Transverse colon (tissue), 4 donors: ENCODE measurements around the gene TVP23A. TPM values are rescaled to one million over a fixed set of nuclear protein-coding genes. Genes with fewer than 3 reads are reported as not detected.

Source experiments
- DNase-seq: peaks from one replicate; pipeline ENCODE4 v3.0.0-alpha.2; 2019
- H3K27ac ChIP-seq, 4 donors: fragments of 200-600 bp; sonication (generic); 2 replicates each; pipeline ENCODE4 v1.5.1; 2016 to 2018; ENCODE audit warnings: inconsistent platforms in 4 of 4
- H3K27me3 ChIP-seq: fragments of 200-600 bp; sonication (generic); 2 replicates; pipeline ENCODE4 v1.5.1; 2017; ENCODE audit warnings: inconsistent platforms
- H3K36me3 ChIP-seq, 4 donors: fragments of 200-600 bp; sonication (generic); 2 replicates each; pipeline ENCODE4 v1.5.1; 2017 to 2019; ENCODE audit warnings: inconsistent platforms in 4 of 4
- H3K4me1 ChIP-seq, 4 donors: fragments of 200-600 bp; sonication (generic); 2 replicates each; pipeline ENCODE4 v1.5.1; 2017 to 2020; ENCODE audit warnings: inconsistent platforms in 4 of 4
- H3K4me3 ChIP-seq, 4 donors: fragments of 200-600 bp; sonication (generic); 1 replicate in 1 of 4; 2 replicates in 3 of 4; pipeline versions ENCODE4 v1.5.1 to v1.6.1; 2017 to 2019; ENCODE audit warnings: inconsistent platforms in 4 of 4
- H3K9me3 ChIP-seq, 2 donors: fragments of 200-600 bp; sonication (generic); 2 replicates each; pipeline ENCODE4 v1.5.1; 2017 to 2019; ENCODE audit warnings: inconsistent platforms in 2 of 2
- EP300 ChIP-seq: sonication (generic); formaldehyde crosslinking; IDR thresholded peaks from one replicate; pipeline ENCODE4 v1.6.1; 2017; ENCODE audit warnings: antibody characterized with exemption, low read depth
- POLR2A ChIP-seq: fragments of 450-650 bp; IDR thresholded peaks from one replicate; pipeline ENCODE4 v1.6.1; 2016; ENCODE audit warnings: antibody characterized with exemption, mild to moderate bottlenecking, moderate library complexity
- POLR2AphosphoS5 ChIP-seq, 3 donors: sonication (generic); formaldehyde crosslinking; IDR thresholded peaks; one replicate each; pipeline ENCODE4 v1.6.1; 2016; ENCODE audit warnings: antibody characterized with exemption in 3 of 3
- WGBS, 2 donors: methylation state at CpG; one replicate each; pipeline ENCODE4 v1.1.5; 2018; ENCODE audit warnings: low coverage in 1 of 2; 5-methylcytosine and 5-hydroxymethylcytosine counted together
- in situ Hi-C, 4 donors: fragments of 200-750 bp; cut with MboI; loops; one replicate each; pipeline versions ENCODE4 v1.15.0 to v1.15.1; 2017; ENCODE audit warnings: low sequenced_read_pairs in 3 of 4, low pct_ligation_motif_present in 1 of 4, low pct_unique_long_range_greater_than_20kb in 1 of 4
- intact Hi-C: fragments of 100-400 bp; cut with DNase I; formaldehyde crosslinking; loops from one replicate; pipeline ENCODE4 v1.15.1; 2023; ENCODE audit warnings: low total_unique reads
- total RNA-seq, 4 donors: library from RNA; depleted of rRNA; stranded (reverse); fragments of >200 nt; gene quantifications; one replicate each; pipeline ENCODE4 v1.1.0, GENCODE V29; 2016
- TF ChIP-seq, protein P1 (sequence below), 5 experiments: fragments of 200-600 bp in 3 of 5; fragments of 450-650 bp in 2 of 5; sonication (generic) in 3 of 5; IDR thresholded peaks; 1 replicate in 2 of 5; 2 replicates in 3 of 5; pipeline ENCODE4 v1.5.1; 2016 to 2017; ENCODE audit warnings: antibody characterized with exemption in 5 of 5, inconsistent platforms in 3 of 5, mild to moderate bottlenecking in 2 of 5, moderate library complexity in 1 of 5

The TVP23A gene
- total RNA-seq, 4 donors from 2014 or later = 0.14 to 0.16 TPM; not detected in 2

DNA sequence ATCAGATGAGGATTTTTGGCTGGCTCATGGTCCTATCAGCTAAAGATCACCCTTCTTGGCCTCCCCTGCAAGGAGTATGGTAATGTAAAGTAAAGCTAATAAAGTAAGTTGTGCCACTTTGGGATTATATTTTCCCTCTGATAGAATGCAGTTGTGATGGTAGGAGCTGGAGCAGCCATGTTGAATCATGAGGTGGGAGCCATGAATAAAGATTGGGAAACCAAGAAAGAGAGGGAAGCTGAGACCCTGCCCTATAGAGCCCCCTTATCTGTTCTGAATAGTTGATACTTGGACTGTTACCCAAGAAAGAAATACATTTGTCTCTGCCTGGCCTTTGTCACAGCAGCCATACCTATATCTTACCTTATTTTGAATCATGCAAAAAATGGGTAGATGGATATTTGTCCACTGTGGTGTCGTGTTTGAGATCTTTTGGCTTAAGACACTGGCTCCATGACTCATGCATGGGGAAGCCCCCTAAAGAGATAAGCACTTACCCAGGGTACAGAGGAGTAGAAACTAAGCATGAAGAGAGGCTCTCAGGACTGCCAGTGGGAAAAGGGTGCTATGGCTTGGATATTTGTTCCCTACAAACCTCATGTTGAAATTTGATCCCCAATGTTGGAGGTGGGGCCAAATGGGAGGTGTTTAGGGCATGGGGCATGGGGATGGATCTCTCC lies 17.7 kb upstream of the TVP23A start:
- DNase-seq = no peak
- Histone ChIP-seq H3K27ac (no peak overlapping the region), H3K36me3 (no peaks in the 10 kb centered on the region), H3K4me3 (no peak overlapping the region), H3K27me3 (peaks cover 8% of the 10 kb centered on the region), H3K4me1 (no peaks in the 10 kb centered on the region), H3K9me3 (no peaks in the 10 kb centered on the region)
- TF ChIP-seq EP300 (no peak), POLR2AphosphoS5 (IDR thresholded peaks at IDR 0.05) (no peak), POLR2A (no peak)
- TF ChIP-seq, protein P1, sequence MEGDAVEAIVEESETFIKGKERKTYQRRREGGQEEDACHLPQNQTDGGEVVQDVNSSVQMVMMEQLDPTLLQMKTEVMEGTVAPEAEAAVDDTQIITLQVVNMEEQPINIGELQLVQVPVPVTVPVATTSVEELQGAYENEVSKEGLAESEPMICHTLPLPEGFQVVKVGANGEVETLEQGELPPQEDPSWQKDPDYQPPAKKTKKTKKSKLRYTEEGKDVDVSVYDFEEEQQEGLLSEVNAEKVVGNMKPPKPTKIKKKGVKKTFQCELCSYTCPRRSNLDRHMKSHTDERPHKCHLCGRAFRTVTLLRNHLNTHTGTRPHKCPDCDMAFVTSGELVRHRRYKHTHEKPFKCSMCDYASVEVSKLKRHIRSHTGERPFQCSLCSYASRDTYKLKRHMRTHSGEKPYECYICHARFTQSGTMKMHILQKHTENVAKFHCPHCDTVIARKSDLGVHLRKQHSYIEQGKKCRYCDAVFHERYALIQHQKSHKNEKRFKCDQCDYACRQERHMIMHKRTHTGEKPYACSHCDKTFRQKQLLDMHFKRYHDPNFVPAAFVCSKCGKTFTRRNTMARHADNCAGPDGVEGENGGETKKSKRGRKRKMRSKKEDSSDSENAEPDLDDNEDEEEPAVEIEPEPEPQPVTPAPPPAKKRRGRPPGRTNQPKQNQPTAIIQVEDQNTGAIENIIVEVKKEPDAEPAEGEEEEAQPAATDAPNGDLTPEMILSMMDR (IDR thresholded peaks at IDR 0.05) = no peak
- WGBS, 2 donors = 93% methylated on average over 1 of the region's 1 CpG; no CpG with 5 or more reads in 1 of the 2 donors
- intact Hi-C loops (no loop called here), in situ Hi-C loops (no loop called here)

DNA sequence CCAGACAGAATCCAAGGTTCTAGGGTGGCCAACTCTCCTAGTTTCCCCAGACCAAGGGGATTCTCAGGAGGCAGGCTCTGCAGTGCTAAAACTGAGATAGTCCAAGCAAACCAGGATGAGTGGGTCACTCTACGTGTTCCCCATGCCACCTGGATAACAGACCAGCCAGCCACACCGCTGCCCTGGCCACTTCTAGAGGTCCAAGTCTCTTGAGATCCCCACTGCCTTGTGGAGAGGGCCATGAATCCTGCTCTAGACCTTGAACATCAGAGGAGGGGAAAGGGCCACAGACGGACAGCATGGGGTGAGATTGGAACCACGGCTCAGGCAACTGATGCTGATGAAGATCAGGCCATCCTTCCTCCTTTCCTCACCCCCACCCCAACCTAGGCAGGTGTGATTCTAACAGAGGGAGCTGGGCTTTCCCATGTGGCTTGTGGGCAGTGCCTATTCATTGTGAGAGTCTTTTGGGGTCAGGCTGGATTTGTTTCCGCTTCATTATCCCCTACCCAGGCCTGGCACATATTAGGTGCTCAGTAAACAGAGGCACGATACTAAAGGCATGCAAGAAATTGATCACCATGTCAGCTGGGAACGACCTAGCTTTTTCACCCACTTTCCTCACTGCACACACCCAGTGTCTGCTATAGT lies 16.8 kb upstream of the TVP23A start:
- Histone ChIP-seq H3K27ac (no peak overlapping the region), H3K4me3 (no peak overlapping the region), H3K27me3 (peaks cover 3% of the 10 kb centered on the region), H3K4me1 (no peaks in the 10 kb centered on the region), H3K9me3 (no peaks in the 10 kb centered on the region), H3K36me3 (no peaks in the 10 kb centered on the region)
- WGBS, 2 donors = 70 to 92% methylated on average over 4 to 7 of the region's 7 CpGs
- no peak for TF ChIP-seq POLR2A
- TF ChIP-seq, protein P1 (IDR thresholded peaks at IDR 0.05) = no peak
- DNase-seq = no peak
- in situ Hi-C loops = no loop called here
- intact Hi-C loops = no loop called here

DNA sequence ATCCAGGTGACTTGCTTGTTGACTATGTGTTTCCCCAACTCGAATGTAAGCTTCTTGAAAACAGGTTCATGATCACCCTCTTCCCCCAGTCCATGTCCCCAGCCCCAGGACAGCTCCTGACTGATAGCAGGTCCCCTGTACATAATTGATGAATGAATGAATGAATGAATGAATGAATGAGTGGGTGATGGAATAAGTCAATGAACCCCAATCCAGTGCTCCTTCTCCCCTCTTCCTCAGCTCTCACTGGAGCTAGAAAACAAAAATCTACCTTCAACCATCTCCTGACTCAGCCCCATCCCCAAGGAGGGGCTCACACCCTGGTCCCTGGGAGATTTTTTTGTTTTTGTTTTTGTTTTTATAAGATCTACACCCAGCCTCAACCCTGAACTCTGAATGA lies 16.2 kb upstream of the TVP23A start:
- no peak for DNase-seq
- intact Hi-C loops = no loop called here
- Histone ChIP-seq H3K4me3 (no peak overlapping the region), H3K36me3 (no peaks in the 10 kb centered on the region), H3K27ac (no peak overlapping the region), H3K4me1 (peaks cover 0 to 3% (median 0%) of the 10 kb centered on the region in 4 donors), H3K9me3 (no peaks in the 10 kb centered on the region), H3K27me3 (no peaks in the 10 kb centered on the region)
- in situ Hi-C loops = no loop called here
- WGBS, 2 donors = 80 to 86% methylated on average over 1 of the region's 1 CpG
- TF ChIP-seq, protein P1 (IDR thresholded peaks at IDR 0.05) = no peak
- no peak for TF ChIP-seq POLR2AphosphoS5 (IDR thresholded peaks at IDR 0.05)

- Histone ChIP-seq H3K27ac (no peak overlapping the region), H3K4me3 (no peak overlapping the region), H3K27me3 (no peaks in the 10 kb centered on the region), H3K36me3 (no peaks in the 10 kb centered on the region), H3K9me3 (no peaks in the 10 kb centered on the region), H3K4me1 (peaks cover 0 to 8% (median 3%) of the 10 kb centered on the region in 4 donors)
- in situ Hi-C loops = no loop called here
- intact Hi-C loops = no loop called here
- DNase-seq = no peak
- TF ChIP-seq EP300 = no peak
- no peak for TF ChIP-seq POLR2AphosphoS5 (IDR thresholded peaks at IDR 0.05)
- TF ChIP-seq, protein P1 (IDR thresholded peaks at IDR 0.05) = no peak
- no peak for TF ChIP-seq POLR2A
- WGBS, 2 donors = 82% methylated on average over 10 of the region's 10 CpGs; no CpG with 5 or more reads in 1 of the 2 donors
These were observed 15.5 kb upstream of the TVP23A start for GRCh38 chr16:10834130-10834529.
